ENCODE data around the gene PPP5C.
"Not testable (repeated sequence)": the region's sequence is repeated elsewhere in the genome, so short reads cannot be mapped to it uniquely, and the experiment has no call there.

Gene PPP5C, protein sequence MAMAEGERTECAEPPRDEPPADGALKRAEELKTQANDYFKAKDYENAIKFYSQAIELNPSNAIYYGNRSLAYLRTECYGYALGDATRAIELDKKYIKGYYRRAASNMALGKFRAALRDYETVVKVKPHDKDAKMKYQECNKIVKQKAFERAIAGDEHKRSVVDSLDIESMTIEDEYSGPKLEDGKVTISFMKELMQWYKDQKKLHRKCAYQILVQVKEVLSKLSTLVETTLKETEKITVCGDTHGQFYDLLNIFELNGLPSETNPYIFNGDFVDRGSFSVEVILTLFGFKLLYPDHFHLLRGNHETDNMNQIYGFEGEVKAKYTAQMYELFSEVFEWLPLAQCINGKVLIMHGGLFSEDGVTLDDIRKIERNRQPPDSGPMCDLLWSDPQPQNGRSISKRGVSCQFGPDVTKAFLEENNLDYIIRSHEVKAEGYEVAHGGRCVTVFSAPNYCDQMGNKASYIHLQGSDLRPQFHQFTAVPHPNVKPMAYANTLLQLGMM

GRCh38 chr19:46346821-46347571, at the start of gene PPP5C:
PPP5C (plus strand) TSS chr19:46347087; CDS start chr19:46347097, 10 bp downstream.
- Mint-ChIP-seq H3K4me1 (peaks cover 55% of the 10 kb centered on the region), H3K4me3 (peak within 1 kb of the TSS; percentile 95)

GRCh38 chr19:46297700-46298478, 49.0 kb upstream of the PPP5C start:
- H3K36me3 Mint-ChIP-seq (ENCODE audit: low read depth) = no peaks in the 10 kb centered on the region
- ATAC-seq (no peak), DNase-seq (no peak)
- H3K27ac Mint-ChIP-seq = no peak overlapping the region
- no peaks in the 10 kb centered on the region for H3K9me3 Mint-ChIP-seq
- peaks cover 27% of the 10 kb centered on the region for H3K27me3 Mint-ChIP-seq
- H3K4me1 Mint-ChIP-seq = no peaks in the 10 kb centered on the region
- no peak overlapping the region for H3K4me3 Mint-ChIP-seq

More at GRCh38 chr19:46346821-46347571, at the start of gene PPP5C:
- DNase-seq = peak; percentile 91
- H3K27me3 Mint-ChIP-seq = peaks cover 2% of the 10 kb centered on the region
- peaks cover 22% of the 10 kb centered on the region for H3K36me3 Mint-ChIP-seq (ENCODE audit: low read depth)
- H3K27ac Mint-ChIP-seq = peak within 1 kb of the TSS; percentile 92
- no peaks in the 10 kb centered on the region for H3K9me3 Mint-ChIP-seq
- ATAC-seq = peak; percentile 67

GRCh38 chr19:46298479-46299003, 48.3 kb upstream of the PPP5C start:
- no peaks in the 10 kb centered on the region for H3K36me3 Mint-ChIP-seq (ENCODE audit: low read depth)

DNA sequence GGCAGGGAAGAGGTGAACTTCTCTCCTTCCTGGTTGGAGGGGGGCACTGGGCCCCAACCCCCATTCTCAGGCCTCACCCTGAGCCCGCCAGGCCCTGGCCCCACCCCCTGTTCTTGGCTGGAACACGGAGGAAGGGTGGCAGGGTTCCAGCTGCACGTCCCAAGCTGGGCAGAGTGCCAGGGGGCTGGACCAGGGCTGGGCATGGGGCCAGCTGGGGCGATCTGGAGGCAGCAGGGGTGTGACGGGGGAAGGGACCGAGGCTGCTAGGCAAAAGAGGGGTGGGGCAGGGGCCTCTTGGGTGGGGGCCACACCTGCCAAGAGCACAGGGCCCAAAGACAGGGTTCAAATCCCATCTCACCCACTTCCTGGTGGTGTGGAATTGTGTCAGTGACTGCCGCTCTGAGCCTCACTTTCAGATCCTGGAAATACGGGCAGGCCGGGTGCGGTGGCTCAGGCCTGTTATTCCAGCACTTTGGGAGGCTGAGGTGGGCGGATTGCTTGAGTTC, 47.8 kb upstream of the PPP5C start:
- H3K9me3 Mint-ChIP-seq = no peaks in the 10 kb centered on the region
- H3K27me3 Mint-ChIP-seq = peaks cover 27% of the 10 kb centered on the region
- no peak overlapping the region for H3K27ac Mint-ChIP-seq
- H3K36me3 Mint-ChIP-seq (ENCODE audit: low read depth) = no peaks in the 10 kb centered on the region
- DNase-seq = no peak
- H3K4me3 Mint-ChIP-seq = no peak overlapping the region
- H3K4me1 Mint-ChIP-seq = no peaks in the 10 kb centered on the region
- ATAC-seq = no peak

More at GRCh38 chr19:46298479-46299003, 48.3 kb upstream of the PPP5C start:
- Mint-ChIP-seq H3K4me1 (no peaks in the 10 kb centered on the region), H3K27me3 (peaks cover 27% of the 10 kb centered on the region), H3K27ac (no peak overlapping the region), H3K9me3 (no peaks in the 10 kb centered on the region), H3K4me3 (no peak overlapping the region)
- ATAC-seq (no peak), DNase-seq (no peak)

DNA sequence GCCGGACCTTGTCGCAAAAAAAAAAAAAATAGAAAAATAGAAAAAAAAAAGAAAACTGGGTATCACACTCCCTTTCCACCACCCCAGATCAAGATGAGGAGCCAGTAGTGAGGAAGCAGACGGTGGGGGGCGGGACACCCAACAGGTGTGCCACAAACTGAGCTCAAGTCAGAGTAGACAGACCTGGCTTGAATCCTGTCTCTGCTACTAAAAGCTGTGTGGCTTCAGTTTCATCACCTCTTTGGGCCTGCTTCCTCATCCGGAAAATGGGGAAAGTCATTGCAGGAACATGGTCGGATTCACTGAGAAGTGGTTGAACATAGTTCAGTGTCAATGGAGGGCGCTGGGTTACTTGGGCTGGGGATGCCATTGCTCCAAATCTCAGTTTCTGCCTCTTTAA, 47.2 kb upstream of the PPP5C start:
- H3K27me3 Mint-ChIP-seq = peaks cover 20% of the 10 kb centered on the region
- H3K4me3 Mint-ChIP-seq = no peak overlapping the region
- ATAC-seq (no peak), DNase-seq (no peak)
- no peaks in the 10 kb centered on the region for H3K36me3 Mint-ChIP-seq (ENCODE audit: low read depth)
- H3K4me1 Mint-ChIP-seq = no peaks in the 10 kb centered on the region
- H3K27ac Mint-ChIP-seq = no peak overlapping the region
- no peaks in the 10 kb centered on the region for H3K9me3 Mint-ChIP-seq

DNA sequence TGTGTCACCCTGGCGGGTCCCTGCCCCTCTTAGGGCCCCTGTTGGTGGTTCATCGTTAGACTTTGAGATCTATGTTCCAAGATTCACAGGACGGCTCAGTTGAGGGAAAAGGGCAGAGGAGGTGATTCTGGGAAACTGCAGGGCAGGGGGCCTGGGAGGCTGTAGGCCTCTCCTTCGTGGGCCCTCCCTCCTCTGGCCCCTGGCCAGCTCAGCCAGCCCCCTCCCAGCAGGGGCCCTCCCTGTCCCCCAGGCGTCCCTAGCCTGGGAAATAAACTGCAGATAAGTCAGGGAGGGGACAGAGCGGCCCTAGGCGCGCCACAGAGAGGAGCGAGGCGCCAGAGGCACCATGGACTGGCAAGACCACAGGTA, 43.6 kb upstream of the PPP5C start:
- ATAC-seq (no peak), DNase-seq (no peak)
- H3K27me3 Mint-ChIP-seq = no peaks in the 10 kb centered on the region
- H3K4me1 Mint-ChIP-seq = no peaks in the 10 kb centered on the region
- no peak overlapping the region for H3K4me3 Mint-ChIP-seq
- H3K27ac Mint-ChIP-seq = no peak overlapping the region
- H3K9me3 Mint-ChIP-seq = peaks cover 8% of the 10 kb centered on the region
- no peaks in the 10 kb centered on the region for H3K36me3 Mint-ChIP-seq (ENCODE audit: low read depth)

- peak; percentile 4 for DNase-seq
- Mint-ChIP-seq H3K4me1 (no peaks in the 10 kb centered on the region), H3K27me3 (no peaks in the 10 kb centered on the region), H3K36me3 (ENCODE audit: low read depth) (no peaks in the 10 kb centered on the region), H3K9me3 (peaks cover 8% of the 10 kb centered on the region), H3K4me3 (no peak overlapping the region), H3K27ac (no peak overlapping the region)
- ATAC-seq = no peak
Measured at GRCh38 chr19:46303691-46304397, 43.0 kb upstream of the PPP5C start.

DNA sequence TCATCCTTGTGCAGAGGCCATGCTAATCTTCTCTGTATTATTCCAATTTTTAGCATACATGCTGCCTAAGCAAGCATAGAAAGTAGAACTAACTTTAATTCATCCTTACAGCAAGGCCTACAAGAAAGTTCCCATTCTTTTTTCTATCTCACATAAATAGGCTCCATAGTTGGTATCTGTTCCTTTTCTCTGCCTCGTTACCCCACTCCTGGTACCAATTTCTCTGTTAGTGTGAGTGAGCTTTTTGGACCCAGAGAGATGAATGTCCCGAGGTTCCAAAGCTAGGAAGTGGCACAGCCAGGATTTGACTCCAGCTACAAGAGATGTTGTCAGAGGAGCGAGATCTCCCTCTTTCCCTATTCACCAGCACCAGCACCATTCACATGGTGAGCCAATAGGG, 40.4 kb upstream of the PPP5C start:
- Mint-ChIP-seq H3K36me3 (ENCODE audit: low read depth) (no peaks in the 10 kb centered on the region), H3K4me1 (no peaks in the 10 kb centered on the region), H3K27me3 (no peaks in the 10 kb centered on the region), H3K9me3 (peaks cover 8% of the 10 kb centered on the region), H3K27ac (no peak overlapping the region), H3K4me3 (no peak overlapping the region)
- DNase-seq (no peak), ATAC-seq (no peak)

- H3K4me3 Mint-ChIP-seq = no peak overlapping the region
- no peak for ATAC-seq
- H3K27me3 Mint-ChIP-seq = peaks cover 2% of the 10 kb centered on the region
- no peaks in the 10 kb centered on the region for H3K4me1 Mint-ChIP-seq
- no peak overlapping the region for H3K27ac Mint-ChIP-seq
- no peaks in the 10 kb centered on the region for H3K36me3 Mint-ChIP-seq (ENCODE audit: low read depth)
- peaks cover 8% of the 10 kb centered on the region for H3K9me3 Mint-ChIP-seq
- no peak for DNase-seq
Measured at GRCh38 chr19:46308510-46308909, 38.4 kb upstream of the PPP5C start.

GRCh38 chr19:46309056-46309455, 37.8 kb upstream of the PPP5C start:
- Mint-ChIP-seq H3K36me3 (ENCODE audit: low read depth) (no peaks in the 10 kb centered on the region), H3K4me1 (no peaks in the 10 kb centered on the region), H3K4me3 (no peak overlapping the region), H3K9me3 (peaks cover 8% of the 10 kb centered on the region), H3K27me3 (peaks cover 2% of the 10 kb centered on the region), H3K27ac (no peak overlapping the region)
- DNase-seq (no peak), ATAC-seq (no peak)

GRCh38 chr19:46311444-46311843, 35.4 kb upstream of the PPP5C start:
- DNase-seq (no peak), ATAC-seq (no peak)
- Mint-ChIP-seq H3K27me3 (peaks cover 2% of the 10 kb centered on the region), H3K4me3 (no peak overlapping the region), H3K27ac (no peak overlapping the region), H3K36me3 (ENCODE audit: low read depth) (no peaks in the 10 kb centered on the region), H3K4me1 (no peaks in the 10 kb centered on the region), H3K9me3 (peaks cover 5% of the 10 kb centered on the region)

DNA sequence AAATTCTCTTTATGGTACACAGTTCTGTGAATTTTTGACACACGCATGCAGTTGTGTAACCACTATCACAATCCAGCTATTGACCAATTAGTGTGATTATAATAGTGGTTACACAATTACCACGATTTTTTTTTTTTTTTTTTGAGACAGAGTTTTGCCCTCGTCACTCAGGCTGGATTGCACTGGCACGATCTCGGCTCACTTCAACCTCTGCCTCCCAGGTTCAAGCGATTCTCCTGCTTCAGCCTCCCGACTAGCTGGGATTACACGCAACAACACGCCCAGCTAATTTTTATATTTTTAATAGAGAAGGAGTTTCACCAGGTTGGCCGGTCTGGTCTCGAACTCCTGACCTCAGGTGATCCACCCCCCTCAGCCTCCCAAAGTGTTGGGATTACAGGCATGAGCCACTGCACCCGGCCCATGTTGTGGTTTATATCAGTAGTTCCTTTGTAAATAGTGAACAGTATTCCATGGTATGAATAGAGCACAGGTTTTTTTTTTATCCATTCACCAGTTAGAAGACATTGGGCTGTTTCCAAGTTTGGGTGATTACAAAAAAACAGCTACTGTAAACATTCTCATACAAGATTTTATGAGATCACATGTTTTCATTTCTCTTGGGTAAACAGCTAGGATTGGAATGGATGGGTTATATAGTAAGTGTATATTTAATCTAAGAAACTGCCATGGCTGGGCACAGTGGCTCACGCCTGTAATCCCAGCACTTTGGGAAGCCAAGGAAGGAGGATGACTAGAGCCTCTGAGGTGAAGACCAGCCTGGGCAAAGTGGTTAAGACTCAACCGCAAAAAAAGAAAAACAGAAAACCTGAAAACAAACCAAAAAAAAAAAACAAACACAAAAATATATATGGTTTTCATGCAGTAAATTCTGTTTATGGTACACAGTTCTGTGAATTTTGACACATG, 33.1 kb upstream of the PPP5C start:
- H3K4me1 Mint-ChIP-seq; H3K36me3 Mint-ChIP-seq (ENCODE audit: low read depth); H3K27me3 Mint-ChIP-seq; H3K9me3 Mint-ChIP-seq; H3K27ac Mint-ChIP-seq; DNase-seq; ATAC-seq; H3K4me3 Mint-ChIP-seq: not testable (repeated sequence)

- Mint-ChIP-seq H3K36me3 (ENCODE audit: low read depth) (no peaks in the 10 kb centered on the region), H3K9me3 (no peaks in the 10 kb centered on the region), H3K27me3 (peaks cover 2% of the 10 kb centered on the region), H3K27ac (no peak overlapping the region), H3K4me3 (no peak overlapping the region), H3K4me1 (no peaks in the 10 kb centered on the region)
- DNase-seq (no peak), ATAC-seq (no peak)
Measured at GRCh38 chr19:46317339-46317738, 29.5 kb upstream of the PPP5C start.
